Thoracic aorta (tissue), 2 donors: ENCODE measurements around the gene IDE. TPM values are rescaled to one million over a fixed set of nuclear protein-coding genes. Genes with fewer than 3 reads are reported as not detected.

Experiments
- ATAC-seq: fragments of 150-250 bp; one replicate; pipeline ENCODE4 v1.8.0; 2017; ENCODE audit warnings: low read depth; ENCODE audit not compliant: insufficient number of reproducible peaks, low FRiP score
- DNase-seq: peaks from one replicate; pipeline ENCODE4 v3.0.0-alpha.2; 2020; ENCODE audit warnings: low spot score
- H3K27ac ChIP-seq, 2 donors: fragments of 200-600 bp; sonication (generic); 1 replicate in 1 of 2; 2 replicates in 1 of 2; pipeline ENCODE4 v1.5.1; 2016; ENCODE audit warnings: mild to moderate bottlenecking in 2 of 2, moderate library complexity in 2 of 2
- H3K27me3 ChIP-seq: fragments of 200-600 bp; sonication (generic); replicated peaks from 2 replicates; pipeline ENCODE4 v1.6.0; 2016; ENCODE audit warnings: mild to moderate bottlenecking; ENCODE audit not compliant: insufficient read depth
- H3K36me3 ChIP-seq: fragments of 200-600 bp; sonication (generic); one replicate; pipeline ENCODE4 v1.5.1; 2016
- H3K4me1 ChIP-seq, 2 donors: fragments of 200-600 bp; sonication (generic); 1 replicate in 1 of 2; 2 replicates in 1 of 2; pipeline versions ENCODE4 v1.5.1 to v1.6.0; 2016; ENCODE audit warnings: low read depth in 2 of 2, mild to moderate bottlenecking in 1 of 2; ENCODE audit not compliant: control insufficient read depth in 1 of 2
- H3K4me3 ChIP-seq: fragments of 200-600 bp; sonication (generic); 2 replicates; pipeline ENCODE4 v1.5.1; 2016; ENCODE audit warnings: mild to moderate bottlenecking
- H3K9me3 ChIP-seq: fragments of 200-600 bp; sonication (generic); 2 replicates; pipeline ENCODE4 v1.5.1; 2016
- CTCF ChIP-seq: fragments of 200-600 bp; sonication (generic); IDR thresholded peaks from one replicate; pipeline ENCODE4 v1.5.1; 2019; ENCODE audit warnings: antibody characterized with exemption
- total RNA-seq, 2 donors: library from RNA; depleted of rRNA; stranded (reverse); fragments of >200 nt; gene quantifications; one replicate each; pipeline versions ENCODE4 v1.1.0 to v1.2.3, GENCODE V29; 2016

The IDE gene
- total RNA-seq, 2 donors from 2014 or later, result 26.0 to 39.1 TPM

DNA sequence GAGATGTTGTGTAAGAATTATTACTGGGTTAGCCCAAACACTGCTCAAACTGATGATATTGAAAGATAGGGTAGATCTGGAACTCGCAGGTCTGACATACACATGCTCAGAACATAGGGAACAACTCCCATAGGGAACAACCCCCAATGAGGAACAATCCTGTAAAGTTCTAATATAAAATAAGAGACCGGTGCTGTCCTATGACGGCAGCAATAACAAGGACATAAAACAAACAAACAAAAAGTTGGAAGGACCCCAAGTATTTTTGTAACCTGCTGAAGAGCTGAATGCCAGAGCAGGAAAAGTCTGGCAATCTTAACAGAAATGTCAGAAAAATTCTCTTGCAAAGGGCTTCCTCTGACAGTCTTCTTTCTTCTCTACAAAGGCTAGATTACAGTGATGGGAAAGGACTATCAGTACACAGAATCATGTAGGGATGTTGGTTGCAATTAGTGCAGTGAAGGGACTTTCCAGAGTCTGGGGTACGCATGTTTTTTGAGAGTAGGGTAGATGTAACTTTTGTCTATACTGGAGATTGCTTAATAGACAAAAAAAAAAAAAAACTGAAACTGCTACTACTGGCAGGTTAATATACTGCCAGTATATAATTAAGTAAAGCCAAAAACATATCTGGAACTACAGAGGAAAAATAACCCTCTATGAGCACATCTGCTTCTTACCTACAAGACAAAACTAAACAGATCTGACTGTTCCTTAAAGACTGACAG lies 35.5 kb downstream of the IDE start:
- DNase-seq (no peak), ATAC-seq (no peak)
- no peak overlapping the region for H3K27ac ChIP-seq

DNA sequence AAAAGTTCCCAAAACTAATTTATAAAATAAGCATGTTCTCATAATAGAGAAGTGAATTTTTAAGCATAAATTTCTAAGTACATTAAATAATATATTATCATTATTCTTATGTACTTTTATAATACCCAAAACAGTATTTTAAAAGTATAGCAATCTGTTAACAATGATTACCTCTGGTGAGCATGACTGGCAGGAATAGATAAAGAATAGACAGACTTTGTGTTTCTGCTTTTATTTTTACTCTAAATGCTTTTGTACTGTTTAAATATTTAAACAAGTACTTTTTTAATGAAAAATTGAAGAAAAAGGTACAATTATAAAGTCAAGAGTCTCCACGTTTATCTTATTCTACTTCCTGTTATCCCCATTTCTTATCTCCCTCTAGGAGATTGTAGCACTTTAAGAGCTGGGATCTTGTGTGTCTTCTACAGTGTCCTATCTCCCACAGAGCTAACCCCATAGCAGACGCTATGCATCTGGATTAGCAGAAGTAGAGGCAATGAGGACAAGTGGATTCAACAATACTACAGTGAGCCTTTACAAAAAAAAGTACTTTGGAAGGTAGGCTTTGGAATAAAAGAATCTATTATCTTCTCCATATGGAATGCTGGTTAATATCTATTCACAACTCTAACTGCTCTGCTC lies 42.9 kb downstream of the IDE start:
- H3K4me1 ChIP-seq, result no peaks in the 10 kb centered on the region
- H3K9me3 ChIP-seq, result no peaks in the 10 kb centered on the region
- H3K27me3 ChIP-seq, result no peaks in the 10 kb centered on the region
- no peak for TF ChIP-seq CTCF
- DNase-seq, result no peak
- no peak overlapping the region for H3K27ac ChIP-seq
- no peak overlapping the region for H3K4me3 ChIP-seq
- no peak for ATAC-seq
- peaks cover 27% of the 10 kb centered on the region for H3K36me3 ChIP-seq

More for the DNA sequence above, 35.5 kb downstream of the IDE start:
- Histone ChIP-seq H3K9me3 (no peaks in the 10 kb centered on the region), H3K4me3 (no peak overlapping the region), H3K4me1 (peaks cover 0 to 9% of the 10 kb centered on the region in 2 donors), H3K27me3 (no peaks in the 10 kb centered on the region), H3K36me3 (peaks cover 15% of the 10 kb centered on the region)
- TF ChIP-seq CTCF, result no peak

- ATAC-seq (no peak), DNase-seq (no peak)
- Histone ChIP-seq H3K4me3 (no peak overlapping the region), H3K27me3 (no peaks in the 10 kb centered on the region), H3K27ac (no peak overlapping the region), H3K9me3 (no peaks in the 10 kb centered on the region), H3K4me1 (no peaks in the 10 kb centered on the region), H3K36me3 (peaks cover 21% of the 10 kb centered on the region)
- no peak for TF ChIP-seq CTCF
Measured at GRCh38 chr10:92530421-92530820, 43.5 kb downstream of the IDE start.

DNA sequence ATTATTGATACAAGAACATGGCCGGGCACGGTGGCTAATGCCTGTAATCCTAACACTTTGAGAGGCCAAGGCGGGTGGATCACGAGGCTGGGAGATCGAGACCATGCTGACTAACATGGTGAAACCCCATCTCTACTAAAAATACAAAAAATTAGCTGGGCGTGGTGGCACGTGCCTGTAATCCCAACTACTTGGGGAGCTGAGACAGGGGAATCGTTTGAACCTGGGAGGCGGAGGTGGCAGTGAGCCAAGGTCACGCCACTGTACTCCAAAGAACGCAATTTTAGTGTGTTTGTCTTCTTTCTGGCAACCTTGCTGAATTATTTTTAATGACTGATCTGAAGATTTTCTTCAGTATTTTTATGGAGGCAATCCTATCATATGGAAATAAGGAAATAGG lies 46.2 kb downstream of the IDE start:
- Histone ChIP-seq H3K9me3 (no peaks in the 10 kb centered on the region), H3K27ac (no peak overlapping the region), H3K27me3 (no peaks in the 10 kb centered on the region), H3K4me3 (no peak overlapping the region), H3K4me1 (no peaks in the 10 kb centered on the region), H3K36me3 (peaks cover 12% of the 10 kb centered on the region)
- ATAC-seq (no peak), DNase-seq (no peak)
- TF ChIP-seq CTCF, result no peak

DNA sequence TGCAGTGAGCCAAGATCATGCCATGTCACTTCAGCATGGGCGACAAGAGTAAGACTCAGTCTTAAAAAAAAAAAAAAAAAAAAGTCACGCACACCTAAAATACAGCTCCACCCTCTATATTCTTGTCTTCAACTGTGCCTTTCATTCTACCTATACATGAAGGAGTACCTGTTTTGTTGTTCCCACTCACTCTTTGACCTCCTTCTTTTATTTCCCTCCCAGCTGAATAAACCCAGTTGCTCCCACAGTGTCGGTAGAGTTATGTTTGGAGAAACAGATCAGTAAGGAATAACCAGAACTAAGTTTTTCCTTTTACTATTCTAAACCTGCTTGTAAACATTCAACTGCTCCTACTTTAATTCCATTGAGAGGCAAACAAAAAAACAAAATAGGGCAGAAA lies 50.3 kb downstream of the IDE start:
- Histone ChIP-seq H3K9me3 (no peaks in the 10 kb centered on the region), H3K36me3 (peaks cover 8% of the 10 kb centered on the region)
- no peak for ATAC-seq

More for the DNA sequence above, 50.3 kb downstream of the IDE start:
- no peak for TF ChIP-seq CTCF
- Histone ChIP-seq H3K27ac (no peak overlapping the region), H3K27me3 (no peaks in the 10 kb centered on the region), H3K4me1 (no peaks in the 10 kb centered on the region), H3K4me3 (no peak overlapping the region)
- DNase-seq, result no peak
